H9 (cell line): ENCODE results near the gene PCBD2. TPM values are rescaled to one million over a fixed set of nuclear protein-coding genes. Genes with fewer than 3 reads are reported as not detected.

Experiments
- DNase-seq: peaks from one replicate; pipeline ENCODE4 v3.0.0-alpha.2; 2017
- H2AFZ ChIP-seq: one replicate; pipeline ENCODE4 v1.6.1; 2013; ENCODE audit warnings: mild to moderate bottlenecking, low read length, control low read depth, moderate library complexity
- H2AK5ac ChIP-seq: 2 replicates; pipeline ENCODE4 v1.6.1; 2013; ENCODE audit warnings: low read length, control low read depth, mixed read lengths; ENCODE audit not compliant: insufficient read length
- H2BK120ac ChIP-seq: one replicate; pipeline ENCODE4 v1.6.1; 2013; ENCODE audit warnings: low read depth, mild to moderate bottlenecking, low read length, control low read depth, inconsistent platforms; ENCODE audit not compliant: poor library complexity, severe bottlenecking
- H2BK12ac ChIP-seq: 2 replicates; pipeline ENCODE4 v1.6.1; 2013; ENCODE audit warnings: low read length, control low read depth, mixed read lengths, low read depth; ENCODE audit not compliant: insufficient read length
- H2BK15ac ChIP-seq: 2 replicates; pipeline ENCODE4 v1.6.1; 2013; ENCODE audit warnings: low read depth, low read length, control low read depth
- H2BK20ac ChIP-seq: one replicate; pipeline ENCODE4 v1.6.1; 2013; ENCODE audit warnings: low read depth, mild to moderate bottlenecking, low read length, control low read depth, inconsistent platforms; ENCODE audit not compliant: poor library complexity, severe bottlenecking
- H2BK5ac ChIP-seq: 2 replicates; pipeline ENCODE4 v1.6.1; 2013; ENCODE audit warnings: low read length, control low read depth, mixed read lengths; ENCODE audit not compliant: insufficient read length
- H3K14ac ChIP-seq: 2 replicates; pipeline ENCODE4 v1.6.1; 2013; ENCODE audit warnings: low read length, control low read depth; ENCODE audit not compliant: insufficient read depth
- H3K18ac ChIP-seq: 2 replicates; pipeline ENCODE4 v1.6.1; 2013; ENCODE audit warnings: low read depth, mild to moderate bottlenecking, mixed read lengths, low read length, control low read depth; ENCODE audit not compliant: insufficient read length
- H3K23ac ChIP-seq: 2 replicates; pipeline ENCODE4 v1.6.1; 2013; ENCODE audit warnings: low read length, control low read depth, mixed read lengths, low read depth; ENCODE audit not compliant: insufficient read length
- H3K23me2 ChIP-seq: 2 replicates; pipeline ENCODE4 v1.6.1; 2013; ENCODE audit warnings: low read depth, mild to moderate bottlenecking, mixed read lengths, low read length, control low read depth; ENCODE audit not compliant: insufficient read length, poor library complexity, severe bottlenecking
- H3K27ac ChIP-seq: 2 replicates; pipeline ENCODE4 v1.5.1; 2013; ENCODE audit warnings: low read length, control low read depth, mixed read lengths, low read depth; ENCODE audit not compliant: insufficient read length
- H3K27me3 ChIP-seq: 2 replicates; pipeline ENCODE4 v1.6.1; 2013; ENCODE audit warnings: low read length, control low read depth, inconsistent platforms; ENCODE audit not compliant: insufficient read depth
- H3K4ac ChIP-seq: 2 replicates; pipeline ENCODE4 v1.6.1; 2013; ENCODE audit warnings: low read depth, mild to moderate bottlenecking, control low read depth, inconsistent platforms, low read length, moderate library complexity
- H3K4me1 ChIP-seq: 2 replicates; pipeline ENCODE4 v1.6.1; 2013; ENCODE audit warnings: low read length, control low read depth, inconsistent platforms; ENCODE audit not compliant: insufficient read depth
- H3K4me2 ChIP-seq: 2 replicates; pipeline ENCODE4 v1.6.1; 2013; ENCODE audit warnings: low read length, control low read depth, mixed read lengths; ENCODE audit not compliant: insufficient read length, insufficient read depth
- H3K56ac ChIP-seq: 2 replicates; pipeline ENCODE4 v1.6.1; 2013; ENCODE audit warnings: low read depth, mild to moderate bottlenecking, mixed read lengths, low read length, control low read depth; ENCODE audit not compliant: insufficient read length
- H3K79me1 ChIP-seq: 2 replicates; pipeline ENCODE4 v1.6.1; 2013; ENCODE audit warnings: low read depth, mild to moderate bottlenecking, moderate library complexity, low read length, control low read depth, inconsistent platforms; ENCODE audit not compliant: insufficient read depth, poor library complexity, severe bottlenecking
- H3K79me2 ChIP-seq: 2 replicates; pipeline ENCODE4 v1.6.1; 2013; ENCODE audit warnings: low read length, control low read depth, inconsistent platforms; ENCODE audit not compliant: insufficient read depth
- H3K9ac ChIP-seq: 2 replicates; pipeline ENCODE4 v1.6.1; 2013; ENCODE audit warnings: low read length, control low read depth, mixed read lengths; ENCODE audit not compliant: insufficient read length; ENCODE audit errors: extremely low read depth
- H3K9me3 ChIP-seq: one replicate; pipeline ENCODE4 v1.6.1; 2013; ENCODE audit warnings: low read depth, low read length, inconsistent platforms; ENCODE audit not compliant: control insufficient read depth
- H3T11ph ChIP-seq: one replicate; pipeline ENCODE4 v1.6.1; 2013; ENCODE audit warnings: mild to moderate bottlenecking, low read length, control low read depth, inconsistent platforms
- H4K20me1 ChIP-seq: one replicate; pipeline ENCODE4 v1.6.1; 2013; ENCODE audit not compliant: control insufficient read depth, insufficient read length, insufficient read depth
- H4K5ac ChIP-seq: 2 replicates; pipeline ENCODE4 v1.6.1; 2013; ENCODE audit warnings: low read depth, mild to moderate bottlenecking, mixed read lengths, low read length, control low read depth; ENCODE audit not compliant: insufficient read length
- H4K8ac ChIP-seq: replicated peaks from 2 replicates; pipeline ENCODE4 v1.6.1; 2013; ENCODE audit warnings: low read length, control low read depth, mixed read lengths, low read depth; ENCODE audit not compliant: insufficient read length
- H4K91ac ChIP-seq: 2 replicates; pipeline ENCODE4 v1.6.1; 2013; ENCODE audit warnings: low read depth, mild to moderate bottlenecking, moderate library complexity, mixed read lengths, low read length, control low read depth; ENCODE audit not compliant: insufficient read length
- H3K27ac Mint-ChIP-seq, 3 experiments: 2 replicates in 2 of 3; 3 replicates in 1 of 3; pipeline ENCODE4 v1.8.0; 2020 to 2021; ENCODE audit warnings: mixed read lengths in 3 of 3, mild to moderate bottlenecking in 1 of 3, moderate library complexity in 1 of 3
- H3K27me3 Mint-ChIP-seq: 2 replicates; pipeline ENCODE4 v1.8.0; 2021; ENCODE audit warnings: low read depth, mild to moderate bottlenecking, moderate library complexity, mixed read lengths
- H3K36me3 Mint-ChIP-seq, 3 experiments: 2 replicates in 2 of 3; 3 replicates in 1 of 3; pipeline ENCODE4 v1.8.0; 2020 to 2021; ENCODE audit warnings: low read depth in 3 of 3, mixed read lengths in 3 of 3; ENCODE audit not compliant: insufficient read depth in 1 of 3
- H3K4me1 Mint-ChIP-seq, 2 experiments: 2 replicates each; pipeline ENCODE4 v1.8.0; 2020; ENCODE audit warnings: mixed read lengths in 2 of 2
- H3K4me3 Mint-ChIP-seq, 2 experiments: 2 replicates in 1 of 2; 3 replicates in 1 of 2; pipeline ENCODE4 v1.8.0; 2020 to 2021; ENCODE audit warnings: mild to moderate bottlenecking in 2 of 2, mixed read lengths in 2 of 2, moderate library complexity in 1 of 2
- H3K9me3 Mint-ChIP-seq, 2 experiments: 2 replicates in 1 of 2; 3 replicates in 1 of 2; pipeline ENCODE4 v1.8.0; 2020; ENCODE audit warnings: mild to moderate bottlenecking in 2 of 2, mixed read lengths in 2 of 2, moderate library complexity in 1 of 2
- WGBS: extraction: QIAGEN DNeasy Blood & Tissue Kit; methylation state at CpG from one replicate; pipeline ENCODE4 v1.1.7; 2013; ENCODE audit warnings: missing lambda C conversion rate, low lambda C conversion rate, mixed read lengths; ENCODE audit not compliant: insufficient read length; ENCODE audit errors: extremely low coverage; 5-methylcytosine and 5-hydroxymethylcytosine counted together
- total RNA-seq: library from RNA; stranded (reverse); gene quantifications from 2 replicates; pipeline ENCODE4 v1.2.1, GENCODE V29; 2021
- TF ChIP-seq, protein P1 (sequence below): fragments of 200-600 bp; sonication (generic); conservative IDR thresholded peaks from 3 replicates; pipeline ENCODE4 v1.8.0; 2021; ENCODE audit warnings: antibody characterized with exemption, mild to moderate bottlenecking

PCBD2 gene
- total RNA-seq, 1 experiment from 2014 or later, result 11.9 TPM

DNA sequence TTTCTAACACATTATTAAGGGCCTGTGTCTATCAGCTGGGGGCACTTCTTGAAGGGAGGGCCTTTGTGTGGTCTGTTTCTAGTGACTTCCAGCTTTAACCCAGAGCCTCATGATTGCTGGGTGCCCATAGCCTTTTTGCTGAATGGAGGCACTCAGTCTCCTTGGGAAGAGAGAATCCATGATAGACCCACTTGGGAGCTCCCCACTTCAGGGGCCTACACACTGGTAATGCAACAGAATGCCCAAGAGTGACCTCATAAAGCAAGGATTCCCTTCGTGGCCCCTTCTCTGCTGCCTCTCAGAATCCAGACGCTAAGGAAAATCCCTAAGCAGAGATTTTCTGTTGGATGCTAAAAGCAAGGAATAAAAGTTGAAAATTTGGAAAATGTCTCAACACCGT, 62.7 kb downstream of the PCBD2 start, which contains the start of gene CATSPER3:
CATSPER3 (plus strand) TSS at position 301 of the 400 bp plus-strand sequence; CDS start at position 386, 85 bp downstream.
- Histone ChIP-seq H4K20me1 (no peaks in the 10 kb centered on the region), H3K9ac (no peak within 1 kb of the TSS), H3K9me3 (no peaks in the 10 kb centered on the region), H3K23me2 (no peaks in the 10 kb centered on the region), H3K27me3 (no peaks in the 10 kb centered on the region), H2BK12ac (no peak within 1 kb of the TSS), H3K18ac (no peak within 1 kb of the TSS), H3K23ac (no peak within 1 kb of the TSS), H2AK5ac (no peak within 1 kb of the TSS), H2BK15ac (no peak within 1 kb of the TSS), H2AFZ (no peak within 1 kb of the TSS), H4K5ac (no peak within 1 kb of the TSS), H2BK5ac (no peak within 1 kb of the TSS), H3K14ac (no peak within 1 kb of the TSS), H3K4ac (no peak within 1 kb of the TSS), H3K4me1 (no peaks in the 10 kb centered on the region), H3K56ac (no peak within 1 kb of the TSS), H3T11ph (no peak within 1 kb of the TSS), H4K91ac (no peak within 1 kb of the TSS), H3K79me2 (no peaks in the 10 kb centered on the region), H4K8ac (no peak within 1 kb of the TSS), H3K79me1 (no peaks in the 10 kb centered on the region), H3K27ac (no peak within 1 kb of the TSS), H3K4me2 (no peak within 1 kb of the TSS), H2BK20ac (no peak within 1 kb of the TSS), H2BK120ac (no peak within 1 kb of the TSS)
- no peaks in the 10 kb centered on the region for H3K4me1 Mint-ChIP-seq
- no peak for DNase-seq
- TF ChIP-seq, protein P1, sequence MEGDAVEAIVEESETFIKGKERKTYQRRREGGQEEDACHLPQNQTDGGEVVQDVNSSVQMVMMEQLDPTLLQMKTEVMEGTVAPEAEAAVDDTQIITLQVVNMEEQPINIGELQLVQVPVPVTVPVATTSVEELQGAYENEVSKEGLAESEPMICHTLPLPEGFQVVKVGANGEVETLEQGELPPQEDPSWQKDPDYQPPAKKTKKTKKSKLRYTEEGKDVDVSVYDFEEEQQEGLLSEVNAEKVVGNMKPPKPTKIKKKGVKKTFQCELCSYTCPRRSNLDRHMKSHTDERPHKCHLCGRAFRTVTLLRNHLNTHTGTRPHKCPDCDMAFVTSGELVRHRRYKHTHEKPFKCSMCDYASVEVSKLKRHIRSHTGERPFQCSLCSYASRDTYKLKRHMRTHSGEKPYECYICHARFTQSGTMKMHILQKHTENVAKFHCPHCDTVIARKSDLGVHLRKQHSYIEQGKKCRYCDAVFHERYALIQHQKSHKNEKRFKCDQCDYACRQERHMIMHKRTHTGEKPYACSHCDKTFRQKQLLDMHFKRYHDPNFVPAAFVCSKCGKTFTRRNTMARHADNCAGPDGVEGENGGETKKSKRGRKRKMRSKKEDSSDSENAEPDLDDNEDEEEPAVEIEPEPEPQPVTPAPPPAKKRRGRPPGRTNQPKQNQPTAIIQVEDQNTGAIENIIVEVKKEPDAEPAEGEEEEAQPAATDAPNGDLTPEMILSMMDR, result no peak
- H3K4me3 Mint-ChIP-seq, result no peak within 1 kb of the TSS
- no CpG with 5 or more reads among the region's 3 CpGs for WGBS
- H3K27me3 Mint-ChIP-seq, result no peaks in the 10 kb centered on the region
- no peak within 1 kb of the TSS for H3K27ac Mint-ChIP-seq
- no peaks in the 10 kb centered on the region for H3K9me3 Mint-ChIP-seq
- peaks cover 0 to 2% (median 0%) of the 10 kb centered on the region in 3 experiments; a peak in 1 of 7 replicates for H3K36me3 Mint-ChIP-seq
